ENCODE results near the gene REEP1.

- TF ChIP-seq POLR2A (IDR thresholded peaks at IDR 0.05; ENCODE audit: low read depth, low read length) (no peak), POLR2AphosphoS5 (IDR thresholded peaks at IDR 0.05; ENCODE audit: low read depth, low read length) (no peak), TAF1 (IDR thresholded peaks at IDR 0.05; ENCODE audit: low read depth, low read length) (no peak), SPI1 (IDR thresholded peaks at IDR 0.05; ENCODE audit: low read depth, low read length) (no peak)
Measured at GRCh38 chr2:86211796-86212188, 125.6 kb downstream of the REEP1 start.
